ENCODE results near the gene SHOC2.

Gene SHOC2

DNA sequence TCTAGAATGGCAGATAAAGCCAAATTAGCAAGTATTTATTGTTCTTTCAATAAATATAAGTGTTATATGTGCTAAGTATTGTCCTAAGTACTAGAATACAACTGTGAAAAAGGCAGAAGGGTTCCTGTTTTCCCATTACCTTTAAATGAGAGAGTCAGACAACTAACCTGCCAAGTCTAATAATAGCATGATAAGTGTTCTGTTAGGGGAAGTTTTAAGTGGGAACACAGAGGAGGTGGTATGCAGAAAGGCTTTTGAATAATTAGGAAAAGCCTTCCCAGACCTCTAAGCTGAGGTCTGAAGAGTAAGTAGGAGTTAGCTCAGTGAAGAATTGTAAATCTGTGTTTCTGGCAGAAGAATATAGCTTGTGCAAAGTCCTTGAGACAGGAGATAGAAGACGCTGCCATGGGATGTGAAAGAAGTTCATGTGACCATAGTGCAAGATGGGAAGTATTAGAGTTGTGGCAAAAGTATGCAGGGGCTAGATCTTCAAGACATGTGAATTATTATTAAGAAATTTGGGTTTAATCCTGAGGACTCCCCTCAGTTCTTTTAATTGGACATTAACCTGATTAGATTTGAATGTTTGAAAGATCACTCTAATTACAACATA lies 12.5 kb downstream of the SHOC2 start:
- TF ChIP-seq CTCF (IDR thresholded peaks at IDR 0.05; ENCODE audit: low read depth, low read length) = no peak
- no peak for DNase-seq (ENCODE audit: extremely low read depth, low read depth)

DNA sequence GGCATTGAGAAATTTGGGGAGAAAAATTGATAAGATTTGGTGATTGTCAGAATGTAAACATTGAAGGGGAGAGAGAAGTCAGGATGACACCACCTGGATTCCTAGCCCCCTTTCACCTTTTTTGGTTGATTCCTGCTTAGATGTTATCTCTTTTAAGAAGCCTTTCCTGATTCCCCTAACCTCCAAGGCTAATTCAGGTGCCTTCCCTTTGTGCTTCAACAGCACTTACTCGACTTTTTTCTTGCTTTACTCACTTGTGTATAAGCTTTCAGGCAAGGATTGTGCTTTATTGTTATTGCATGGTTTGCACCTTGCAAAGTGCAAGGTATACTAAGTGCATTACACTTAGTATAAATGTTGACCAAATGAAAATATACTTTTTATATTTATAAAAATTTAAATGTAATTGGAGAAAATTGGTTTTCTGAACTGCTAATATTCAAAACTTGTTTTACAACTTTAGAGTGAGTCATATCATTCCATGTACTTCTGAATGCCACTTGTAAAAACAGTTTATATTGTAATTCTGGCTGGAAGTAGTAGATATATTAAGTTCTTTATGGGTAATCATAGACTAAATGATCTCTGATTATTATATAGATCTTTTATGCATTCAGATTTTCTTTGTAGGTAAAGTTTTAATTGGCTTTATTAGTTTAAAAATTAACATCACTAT lies 13.2 kb downstream of the SHOC2 start:
- no peak for TF ChIP-seq CTCF (IDR thresholded peaks at IDR 0.05; ENCODE audit: low read depth, low read length)
- DNase-seq (ENCODE audit: extremely low read depth, low read depth) = no peak

DNA sequence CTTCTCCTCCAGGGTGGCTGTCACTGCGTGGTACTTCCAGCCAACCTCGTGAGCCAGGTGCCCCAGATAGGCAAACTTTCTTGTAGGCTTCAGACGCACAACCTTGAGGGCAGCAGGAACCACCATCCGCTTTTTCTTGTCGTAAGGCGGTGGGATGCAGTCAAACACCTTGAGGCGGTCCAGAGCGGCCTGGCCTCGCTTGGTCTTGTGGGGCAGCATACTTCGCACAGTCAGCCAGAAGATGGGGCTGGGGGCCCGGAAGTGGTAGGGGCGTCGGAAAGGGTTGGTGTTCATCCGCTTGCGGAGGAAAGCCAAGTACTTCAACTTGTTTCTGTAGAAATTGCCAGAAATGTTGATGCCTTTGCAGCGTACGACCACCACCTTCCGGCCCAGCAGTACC lies 17.4 kb downstream of the SHOC2 start:
- no peak for DNase-seq (ENCODE audit: extremely low read depth, low read depth)
- TF ChIP-seq CTCF (IDR thresholded peaks at IDR 0.05; ENCODE audit: low read depth, low read length) = no peak

DNA sequence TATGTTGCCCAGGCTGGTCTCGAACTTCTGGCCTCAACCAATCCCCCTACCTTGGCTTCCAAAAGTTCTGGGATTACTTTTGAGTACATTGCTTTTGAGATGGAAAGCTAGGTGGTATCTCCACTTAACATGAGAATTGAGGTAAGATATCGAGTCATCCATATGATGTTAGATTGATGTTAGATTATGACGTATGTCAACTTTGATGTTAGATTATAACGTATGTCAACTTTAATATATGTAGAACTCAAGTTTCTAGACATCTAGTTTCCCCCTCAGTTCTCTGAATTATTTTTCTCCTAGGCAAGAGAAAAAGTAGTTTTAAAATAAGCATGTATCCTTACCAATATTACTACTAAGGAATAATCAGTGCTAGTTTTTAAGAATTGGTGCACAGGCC lies 20.0 kb downstream of the SHOC2 start:
- no peak for TF ChIP-seq CTCF (IDR thresholded peaks at IDR 0.05; ENCODE audit: low read depth, low read length)
- DNase-seq (ENCODE audit: extremely low read depth, low read depth) = no peak

GRCh38 chr10:110944792-110945396 lies 25.5 kb downstream of the SHOC2 start:
- no peak for TF ChIP-seq CTCF (IDR thresholded peaks at IDR 0.05; ENCODE audit: low read depth, low read length)
- no peak for DNase-seq (ENCODE audit: extremely low read depth, low read depth)

DNA sequence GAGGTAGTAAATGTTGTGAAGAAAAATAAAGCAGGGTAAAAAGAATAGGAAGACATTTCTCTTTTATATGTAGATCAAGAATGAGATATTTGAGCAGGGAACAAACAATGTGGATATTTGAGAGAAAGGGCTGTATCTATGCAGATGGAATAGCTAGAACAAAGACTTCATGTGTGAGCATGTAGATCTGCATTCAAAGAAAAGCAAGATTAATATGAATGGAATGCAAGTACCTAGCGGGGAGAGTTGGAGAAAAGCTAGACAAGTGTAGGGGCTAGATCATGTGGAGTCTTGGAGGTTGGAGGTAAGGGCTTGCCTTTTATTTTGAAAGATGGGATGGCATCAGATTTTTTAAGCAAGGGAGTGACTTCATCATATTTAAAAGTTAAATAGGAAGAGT lies 27.1 kb downstream of the SHOC2 start:
- TF ChIP-seq CTCF (IDR thresholded peaks at IDR 0.05; ENCODE audit: low read depth, low read length) = no peak
- no peak for DNase-seq (ENCODE audit: extremely low read depth, low read depth)

DNA sequence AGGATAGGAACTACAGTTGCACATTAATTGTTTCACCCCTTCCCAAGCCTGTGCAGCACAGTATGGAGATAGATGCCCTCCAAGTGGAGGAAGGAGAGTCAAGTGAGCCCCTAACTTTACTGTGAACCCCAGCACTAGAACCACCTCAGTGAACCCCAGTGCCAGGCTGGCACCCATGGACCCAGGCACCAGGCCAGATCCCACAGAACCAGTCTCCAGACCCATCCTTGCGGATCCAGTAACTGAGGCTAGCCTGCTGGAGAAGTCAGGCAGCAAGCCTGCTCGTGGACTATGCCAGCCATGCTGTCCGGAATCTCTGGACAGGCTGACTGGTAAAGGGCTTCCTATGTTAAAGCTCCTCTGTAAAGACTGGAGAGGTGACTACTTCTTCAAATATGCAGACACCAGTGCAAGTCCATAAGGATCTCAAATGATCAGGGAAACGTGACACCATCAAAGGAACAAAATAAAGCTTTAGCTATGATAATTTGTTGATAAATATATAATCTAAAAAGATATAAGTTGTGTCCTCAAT lies 27.7 kb downstream of the SHOC2 start:
- no peak for DNase-seq (ENCODE audit: extremely low read depth, low read depth)
- TF ChIP-seq CTCF (IDR thresholded peaks at IDR 0.05; ENCODE audit: low read depth, low read length) = no peak

Measured in AG09319 (cell line).